Lung (tissue), 12 donors: ENCODE measurements around the gene YAP1. TPM values are rescaled to one million over a fixed set of nuclear protein-coding genes. Genes with fewer than 3 reads are reported as not detected.

Source experiments
- ATAC-seq: fragments of 200-7000 bp; cut with Tn5 transposase; one replicate; pipeline ENCODE4 v1.9.1; 2020; ENCODE audit warnings: moderate number of reproducible peaks; ENCODE audit not compliant: insufficient read depth, low FRiP score
- DNase-seq, 3 donors: peaks; one replicate each; pipeline ENCODE4 v3.0.0-alpha.2; 2013 to 2017
- H3K27ac ChIP-seq, 2 donors: one replicate each; pipeline ENCODE4 v1.5.1; 2013; ENCODE audit warnings: mild to moderate bottlenecking in 2 of 2, moderate library complexity in 2 of 2, control low read depth in 1 of 2, inconsistent platforms in 1 of 2, low read depth in 1 of 2, low read length in 1 of 2
- H3K27me3 ChIP-seq, 3 donors: one replicate each; pipeline ENCODE4 v1.5.1; 2013; ENCODE audit warnings: low read length in 2 of 3; ENCODE audit not compliant: control insufficient read depth in 3 of 3, insufficient read depth in 3 of 3
- H3K36me3 ChIP-seq, 4 donors: one replicate each; pipeline ENCODE4 v1.5.1; 2013; ENCODE audit warnings: low read length in 4 of 4, mild to moderate bottlenecking in 1 of 4, moderate library complexity in 1 of 4; ENCODE audit not compliant: control insufficient read depth in 4 of 4, insufficient read depth in 4 of 4
- H3K4me1 ChIP-seq, 5 donors: one replicate each; pipeline ENCODE4 v1.5.1; 2013; ENCODE audit warnings: low read length in 5 of 5, mild to moderate bottlenecking in 2 of 5, moderate library complexity in 1 of 5; ENCODE audit not compliant: control insufficient read depth in 5 of 5, insufficient read depth in 5 of 5
- H3K4me3 ChIP-seq: one replicate; pipeline ENCODE4 v1.5.1; 2013; ENCODE audit warnings: mild to moderate bottlenecking, control low read depth, moderate library complexity
- H3K9ac ChIP-seq, 2 donors: one replicate each; pipeline ENCODE4 v1.5.1; 2013; ENCODE audit warnings: low read length in 2 of 2, control low read depth in 1 of 2; ENCODE audit not compliant: insufficient read depth in 1 of 2
- H3K9me3 ChIP-seq, 4 donors: one replicate each; pipeline ENCODE4 v1.5.1; 2013; ENCODE audit warnings: low read length in 3 of 4, mild to moderate bottlenecking in 1 of 4, moderate library complexity in 1 of 4; ENCODE audit not compliant: control insufficient read depth in 4 of 4, insufficient read depth in 3 of 4
- WGBS, 2 donors: extraction: QIAGEN DNeasy Blood & Tissue Kit; methylation state at CpG; one replicate each; pipeline ENCODE4 v1.1.7; 2013; 5-methylcytosine and 5-hydroxymethylcytosine counted together
- polyA plus RNA-seq, 2 donors: library from polyadenylated mRNA; stranded (reverse); fragments of 200-250 nt; gene quantifications; one replicate each; pipeline ENCODE4 v1.2.1, GENCODE V29; 2013
- total RNA-seq, 2 donors: library from RNA; depleted of rRNA in 1 of 2; stranded (reverse); fragments of >200 nt in 1 of 2; gene quantifications; one replicate each; pipeline ENCODE4 v1.2.1, GENCODE V29; 2014 to 2021
- TF ChIP-seq, protein P1 (sequence below): IDR thresholded peaks from 2 replicates; pipeline ENCODE4 v1.5.1; 2012; ENCODE audit warnings: mild to moderate bottlenecking; ENCODE audit errors: control extremely low read depth, extremely low read depth
- donor health status: control.
- donor health status: control.
- donor health status: Bipolar disorder and iron deficiency.
- donor health status: healthy.
- donor health status: DM: yes; HTN: yes; CAD: no.

YAP1 gene
- total and polyA plus RNA-seq, 4 donors, result 29.5 to 257 (median 80.4) TPM

DNA sequence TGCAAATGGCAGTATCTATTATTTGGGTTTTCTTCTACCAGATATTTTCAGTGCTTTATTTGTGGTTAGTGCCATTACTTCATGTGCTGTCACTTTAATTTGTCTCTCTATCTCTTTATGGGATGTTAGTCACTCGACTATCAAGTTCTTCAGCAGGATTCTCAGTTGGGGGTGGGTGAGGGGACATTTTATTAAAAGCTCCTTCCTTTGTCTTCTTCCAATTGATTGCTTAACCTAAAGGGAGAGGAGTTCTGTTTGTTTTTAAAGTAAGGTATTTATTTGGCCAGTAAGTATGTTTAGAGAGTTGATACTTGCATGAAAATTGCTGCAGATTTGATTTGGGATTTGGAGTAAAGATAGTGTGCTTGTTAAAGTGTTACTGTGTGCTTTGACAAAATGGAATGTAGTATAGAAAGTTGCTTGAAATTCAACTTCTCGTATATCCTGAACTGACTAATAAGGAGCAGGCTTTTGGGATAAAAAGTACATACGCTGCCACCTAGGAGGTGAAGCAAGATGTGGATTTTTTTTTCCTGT lies 10.3 kb downstream of the YAP1 start:
- H3K27ac ChIP-seq, result peak overlapping the region in 1 of 2 donors; percentile 38
- H3K4me3 ChIP-seq, result no peak overlapping the region
- peaks cover 0 to 38% (median 2%) of the 10 kb centered on the region in 4 donors for H3K36me3 ChIP-seq
- no peaks in the 10 kb centered on the region for H3K27me3 ChIP-seq
- H3K9me3 ChIP-seq, result no peaks in the 10 kb centered on the region
- TF ChIP-seq, protein P1, sequence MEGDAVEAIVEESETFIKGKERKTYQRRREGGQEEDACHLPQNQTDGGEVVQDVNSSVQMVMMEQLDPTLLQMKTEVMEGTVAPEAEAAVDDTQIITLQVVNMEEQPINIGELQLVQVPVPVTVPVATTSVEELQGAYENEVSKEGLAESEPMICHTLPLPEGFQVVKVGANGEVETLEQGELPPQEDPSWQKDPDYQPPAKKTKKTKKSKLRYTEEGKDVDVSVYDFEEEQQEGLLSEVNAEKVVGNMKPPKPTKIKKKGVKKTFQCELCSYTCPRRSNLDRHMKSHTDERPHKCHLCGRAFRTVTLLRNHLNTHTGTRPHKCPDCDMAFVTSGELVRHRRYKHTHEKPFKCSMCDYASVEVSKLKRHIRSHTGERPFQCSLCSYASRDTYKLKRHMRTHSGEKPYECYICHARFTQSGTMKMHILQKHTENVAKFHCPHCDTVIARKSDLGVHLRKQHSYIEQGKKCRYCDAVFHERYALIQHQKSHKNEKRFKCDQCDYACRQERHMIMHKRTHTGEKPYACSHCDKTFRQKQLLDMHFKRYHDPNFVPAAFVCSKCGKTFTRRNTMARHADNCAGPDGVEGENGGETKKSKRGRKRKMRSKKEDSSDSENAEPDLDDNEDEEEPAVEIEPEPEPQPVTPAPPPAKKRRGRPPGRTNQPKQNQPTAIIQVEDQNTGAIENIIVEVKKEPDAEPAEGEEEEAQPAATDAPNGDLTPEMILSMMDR, result no peak
- peak overlapping the region in 1 of 2 donors; percentile 17 for H3K9ac ChIP-seq
- peaks cover 3 to 47% (median 20%) of the 10 kb centered on the region in 5 donors for H3K4me1 ChIP-seq
- WGBS, 2 donors, result 56 to 58% methylated on average over 3 of the region's 3 CpGs
- DNase-seq (no peak), ATAC-seq (no peak)

DNA sequence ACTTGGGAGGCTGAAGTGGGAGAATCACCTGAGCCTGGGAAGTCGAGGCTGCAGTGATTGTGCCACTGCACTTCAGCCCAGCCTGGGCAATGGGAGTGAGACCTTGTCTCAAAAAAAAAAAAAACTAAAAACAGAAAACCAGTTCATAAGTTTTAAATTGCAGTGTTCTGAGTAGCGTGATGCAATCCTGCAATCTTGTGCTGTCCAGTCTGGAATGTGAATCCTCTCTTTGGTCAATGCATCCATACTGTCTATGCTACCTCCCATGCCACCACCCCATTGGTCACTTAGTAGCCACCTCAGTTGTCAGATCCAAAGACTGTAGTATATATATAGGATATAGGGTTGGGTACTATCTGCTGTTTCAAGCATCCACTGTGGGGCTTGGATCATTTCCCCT lies 11.1 kb downstream of the YAP1 start:
- ATAC-seq, result no peak

DNA sequence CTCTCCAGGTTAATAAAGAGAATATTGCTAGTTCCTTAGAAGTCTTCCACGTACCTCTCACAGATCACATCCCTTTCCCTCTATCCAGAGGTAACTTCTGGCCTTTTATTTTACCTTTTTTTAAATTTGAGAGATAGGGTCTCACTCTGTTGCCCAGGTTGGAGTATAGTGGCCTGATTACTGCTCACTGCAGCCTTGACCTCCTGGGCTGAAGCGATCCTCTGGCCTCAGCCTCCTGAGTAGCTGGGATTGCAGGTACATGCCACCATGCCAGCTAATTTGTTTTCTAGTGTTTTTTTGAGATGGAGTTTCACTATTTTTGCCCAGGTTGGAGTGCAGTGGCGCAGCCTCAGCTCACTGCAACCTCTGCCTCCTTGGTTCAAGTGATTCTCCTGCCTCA lies 24.4 kb downstream of the YAP1 start:
- Histone ChIP-seq H3K9ac (no peak overlapping the region), H3K4me1 (peaks cover 0 to 18% (median 6%) of the 10 kb centered on the region in 5 donors), H3K27me3 (no peaks in the 10 kb centered on the region), H3K4me3 (no peak overlapping the region), H3K36me3 (peaks cover 0 to 24% (median 8%) of the 10 kb centered on the region in 4 donors), H3K27ac (no peak overlapping the region), H3K9me3 (no peaks in the 10 kb centered on the region)
- ATAC-seq (no peak), DNase-seq (no peak)
- TF ChIP-seq, protein P1, result no peak
- WGBS, 2 donors, result 92 to 94% methylated on average over 3 of the region's 3 CpGs

More for the DNA sequence above, 11.1 kb downstream of the YAP1 start:
- no peaks in the 10 kb centered on the region for H3K27me3 ChIP-seq
- peaks cover 3 to 39% (median 16%) of the 10 kb centered on the region in 5 donors for H3K4me1 ChIP-seq
- H3K4me3 ChIP-seq, result no peak overlapping the region
- DNase-seq, result no peak
- H3K9me3 ChIP-seq, result no peaks in the 10 kb centered on the region
- 82 to 91% methylated on average over 2 of the region's 2 CpGs for WGBS, 2 donors
- H3K27ac ChIP-seq, result no peak overlapping the region
- H3K36me3 ChIP-seq, result peaks cover 0 to 36% (median 4%) of the 10 kb centered on the region in 4 donors
- H3K9ac ChIP-seq, result no peak overlapping the region
- TF ChIP-seq, protein P1, result no peak

DNA sequence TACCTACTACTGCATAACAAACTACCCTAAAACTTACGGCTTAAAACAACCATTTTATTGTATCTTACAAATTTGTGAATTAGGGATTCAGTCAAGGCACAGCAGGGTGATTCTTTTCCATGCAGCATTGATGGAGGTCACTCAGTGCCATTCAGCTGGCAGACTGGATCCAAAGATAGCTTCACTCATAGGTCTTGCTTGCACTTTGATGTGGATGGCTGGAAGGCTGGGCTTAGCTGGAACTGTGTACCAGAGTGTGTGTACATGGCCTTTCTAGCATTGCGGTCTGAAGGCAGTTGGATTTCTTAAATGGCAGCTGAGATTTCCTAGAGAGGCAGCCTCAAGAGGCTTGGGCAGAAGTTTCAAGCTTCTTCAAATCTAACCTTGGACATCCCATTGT lies 25.0 kb downstream of the YAP1 start:
- 92 to 99% methylated on average over 2 of the region's 2 CpGs for whole genome bisulfite sequencing, 2 donors
- Histone ChIP-seq H3K9me3 (no peaks in the 10 kb centered on the region), H3K9ac (no peak overlapping the region), H3K36me3 (peaks cover 0 to 19% (median 8%) of the 10 kb centered on the region in 4 donors), H3K4me3 (no peak overlapping the region), H3K4me1 (peaks cover 0 to 19% (median 6%) of the 10 kb centered on the region in 5 donors), H3K27me3 (no peaks in the 10 kb centered on the region), H3K27ac (no peak overlapping the region)
- ATAC-seq (no peak), DNase-seq (no peak)
- TF ChIP-seq, protein P1, result no peak
